Nucleus accumbens (tissue), 56 donors: ENCODE results near the gene ZNF444.
A peak's percentile ranks its signal among the peaks of the same experiment; 100 is the strongest.
"Not testable (repeated sequence)": the region's sequence is repeated elsewhere in the genome, so short reads cannot be mapped to it uniquely, and the experiment has no call there.

ENCODE experiments used
- DNase-seq, 56 donors: peaks; one replicate each; lab custom pipeline; 2025; lab: John Stamatoyannopoulos, UW

The ZNF444 gene

GRCh38 chr19:56140583-56141416, at the start of gene ZNF444:
TSS of gene ZNF444 (plus strand) at chr19:56141287. CDS start at chr19:56146912, 5,625 bp downstream.
- peak; percentile 96 to 100 (median 100) for DNase-seq

- DNase-seq, result no peak
Measured at GRCh38 chr19:56091751-56092546, 49.1 kb upstream of the ZNF444 start.

- DNase-seq, result no peak
Measured at GRCh38 chr19:56092685-56093631, 48.1 kb upstream of the ZNF444 start.

GRCh38 chr19:56094449-56094848, 46.6 kb upstream of the ZNF444 start:
- DNase-seq, result peak in 10 of 56 donors; percentile 5 to 45 (median 28)

GRCh38 chr19:56096665-56097064, 44.4 kb upstream of the ZNF444 start:
- no peak for DNase-seq

- DNase-seq, result no peak
Measured at GRCh38 chr19:56097306-56097705, 43.8 kb upstream of the ZNF444 start.

GRCh38 chr19:56097776-56098175, 43.3 kb upstream of the ZNF444 start:
- no peak for DNase-seq

GRCh38 chr19:56098237-56098636, 42.9 kb upstream of the ZNF444 start:
- not testable (repeated sequence) for DNase-seq

GRCh38 chr19:56098731-56099568, 42.1 kb upstream of the ZNF444 start:
- no peak for DNase-seq

GRCh38 chr19:56099638-56100539, 41.2 kb upstream of the ZNF444 start:
- DNase-seq, result no peak

- DNase-seq, result no peak
Measured at GRCh38 chr19:56101095-56101494, 40.0 kb upstream of the ZNF444 start.

- no peak for DNase-seq
Measured at GRCh38 chr19:56101746-56102535, 39.1 kb upstream of the ZNF444 start.

- no peak for DNase-seq
Measured at GRCh38 chr19:56103027-56103614, 38.0 kb upstream of the ZNF444 start.

GRCh38 chr19:56104423-56104822, 36.7 kb upstream of the ZNF444 start:
- no peak for DNase-seq

- DNase-seq, result peak in 46 of 56 donors; percentile 9 to 85 (median 39)
Measured at GRCh38 chr19:56105090-56105701, 35.9 kb upstream of the ZNF444 start.

GRCh38 chr19:56105831-56106396, 35.2 kb upstream of the ZNF444 start:
- not testable (repeated sequence) for DNase-seq
